Panc1 (cell line): ENCODE measurements around the gene CATSPERB. TPM values are rescaled to one million over a fixed set of nuclear protein-coding genes. Genes with fewer than 3 reads are reported as not detected.
"Not testable (repeated sequence)": the region's sequence is repeated elsewhere in the genome, so short reads cannot be mapped to it uniquely, and the experiment has no call there.

ENCODE experiments used
- ATAC-seq: fragments of 200-7000 bp; cut with Tn5 transposase; 2 replicates; pipeline ENCODE4 v1.9.1; 2020; ENCODE audit warnings: mild to moderate bottlenecking, moderate library complexity
- BruUV-seq: library from RNA; stranded (reverse); fragments of 400-500 nt; replicated peaks from 2 replicates; lab custom pipeline; 2021; lab: Mats Ljungman, UMichigan
- CTCF ChIA-PET: fragments of 300-600 bp; sonication (Branson Sonifier 250); formaldehyde crosslinking; loops from one replicate; lab custom pipeline; 2022; ENCODE audit warnings: antibody characterized with exemption; lab: Charles Lee
- POLR2A ChIA-PET: fragments of 300-600 bp; sonication (Branson Sonifier 250); formaldehyde crosslinking; loops from one replicate; lab custom pipeline; 2022; ENCODE audit warnings: antibody characterized with exemption; lab: Charles Lee
- DNase-seq: peaks from one replicate; pipeline ENCODE4 v3.0.0-alpha.2; 2010; ENCODE audit warnings: low read depth, low spot score
- H3K27ac ChIP-seq: 2 replicates; pipeline ENCODE4 v1.5.1; 2011; ENCODE audit warnings: mild to moderate bottlenecking, low read length, inconsistent platforms
- H3K27me3 ChIP-seq: fragments of 200-500 bp; sonication (Bioruptor generic); 2 replicates; pipeline ENCODE4 v1.6.0; 2014; ENCODE audit warnings: low read length, inconsistent platforms; ENCODE audit not compliant: control insufficient read depth, insufficient read depth
- H3K36me3 ChIP-seq: fragments of 200-500 bp; sonication (Bioruptor generic); 2 replicates; pipeline ENCODE4 v1.5.1; 2014; ENCODE audit warnings: inconsistent platforms, mild to moderate bottlenecking, low read length, moderate library complexity; ENCODE audit not compliant: control insufficient read depth, insufficient read depth
- H3K4me1 ChIP-seq: 2 replicates; pipeline ENCODE4 v1.5.1; 2011; ENCODE audit warnings: inconsistent platforms, mild to moderate bottlenecking, low read length, moderate library complexity; ENCODE audit not compliant: control insufficient read depth, insufficient read depth
- H3K4me3 ChIP-seq, 2 experiments: 2 replicates each; pipeline ENCODE4 v1.5.1; 2011 to 2012; ENCODE audit warnings: low read depth in 2 of 2, low read length in 2 of 2, mild to moderate bottlenecking in 2 of 2, inconsistent platforms in 1 of 2, moderate library complexity in 1 of 2
- H3K9me3 ChIP-seq: fragments of 200-500 bp; sonication (Bioruptor generic); 2 replicates; pipeline ENCODE4 v1.5.1; 2014; ENCODE audit warnings: low read depth, mild to moderate bottlenecking, inconsistent platforms, low read length, moderate library complexity; ENCODE audit not compliant: control insufficient read depth, insufficient read depth
- POLR2AphosphoS5 ChIP-seq: IDR thresholded peaks from 2 replicates; pipeline ENCODE4 v1.6.1; 2012; ENCODE audit warnings: mild to moderate bottlenecking, low read depth, low read length, moderate library complexity
- SIN3A ChIP-seq: IDR thresholded peaks from 2 replicates; pipeline ENCODE4 v1.6.1; 2012; ENCODE audit warnings: low read depth, mild to moderate bottlenecking, low read length, moderate library complexity, borderline replicate concordance; ENCODE audit not compliant: insufficient read depth
- TCF7L2 ChIP-seq: IDR thresholded peaks from 2 replicates; pipeline ENCODE4 v1.6.1; 2011; ENCODE audit warnings: mild to moderate bottlenecking, low read depth, low read length, inconsistent platforms
- in situ Hi-C: cut with HindIII; loops from 2 replicates; pipeline ENCODE4 v1.10.0; 2016; ENCODE audit warnings: low sequenced_read_pairs, low pct_unique_long_range_greater_than_20kb
- intact Hi-C: fragments of 100-400 bp; cut with micrococcal nuclease; formaldehyde crosslinking; loops from one replicate; pipeline ENCODE4 v1.10.0; 2022; ENCODE audit not compliant: unreplicated experiment
- total RNA-seq: library from RNA; stranded (reverse); gene quantifications from one replicate; pipeline ENCODE4 v1.2.1, GENCODE V29; 2021; ENCODE audit not compliant: unreplicated experiment
- TF ChIP-seq, protein P1 (sequence below), 2 experiments: IDR thresholded peaks; 2 replicates each; pipeline ENCODE4 v1.6.1; 2011 to 2012; ENCODE audit warnings: low read depth in 2 of 2, control low read depth in 1 of 2, low read length in 1 of 2, mild to moderate bottlenecking in 1 of 2, moderate library complexity in 1 of 2; ENCODE audit not compliant: insufficient read depth in 1 of 2
- TF ChIP-seq, protein P2 (sequence below): fragments of 450-650 bp; IDR thresholded peaks from 2 replicates; pipeline ENCODE4 v1.5.1; 2017; ENCODE audit warnings: mild to moderate bottlenecking

The CATSPERB gene
- total RNA-seq, 1 experiment from 2014 or later, result not detected

DNA sequence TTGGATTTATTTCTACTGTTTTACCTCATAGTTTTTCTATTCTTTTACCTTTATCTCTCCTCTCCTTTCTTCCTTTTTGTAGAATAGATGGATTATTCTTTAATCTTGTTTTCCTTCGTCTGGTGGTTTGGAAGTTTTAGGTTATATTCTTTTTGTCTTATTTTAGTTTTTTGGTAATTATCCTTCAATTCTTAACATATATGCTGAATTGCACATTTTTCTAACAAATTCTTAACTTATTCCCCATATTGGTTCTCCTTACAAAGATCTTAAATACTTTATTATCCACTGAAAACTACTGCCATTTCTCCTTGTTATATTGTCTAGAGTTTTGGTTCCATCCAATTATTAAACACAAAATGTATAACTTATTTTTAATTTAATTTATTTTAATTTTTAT lies 42.3 kb downstream of the CATSPERB start:
- TF ChIP-seq, protein P1, sequence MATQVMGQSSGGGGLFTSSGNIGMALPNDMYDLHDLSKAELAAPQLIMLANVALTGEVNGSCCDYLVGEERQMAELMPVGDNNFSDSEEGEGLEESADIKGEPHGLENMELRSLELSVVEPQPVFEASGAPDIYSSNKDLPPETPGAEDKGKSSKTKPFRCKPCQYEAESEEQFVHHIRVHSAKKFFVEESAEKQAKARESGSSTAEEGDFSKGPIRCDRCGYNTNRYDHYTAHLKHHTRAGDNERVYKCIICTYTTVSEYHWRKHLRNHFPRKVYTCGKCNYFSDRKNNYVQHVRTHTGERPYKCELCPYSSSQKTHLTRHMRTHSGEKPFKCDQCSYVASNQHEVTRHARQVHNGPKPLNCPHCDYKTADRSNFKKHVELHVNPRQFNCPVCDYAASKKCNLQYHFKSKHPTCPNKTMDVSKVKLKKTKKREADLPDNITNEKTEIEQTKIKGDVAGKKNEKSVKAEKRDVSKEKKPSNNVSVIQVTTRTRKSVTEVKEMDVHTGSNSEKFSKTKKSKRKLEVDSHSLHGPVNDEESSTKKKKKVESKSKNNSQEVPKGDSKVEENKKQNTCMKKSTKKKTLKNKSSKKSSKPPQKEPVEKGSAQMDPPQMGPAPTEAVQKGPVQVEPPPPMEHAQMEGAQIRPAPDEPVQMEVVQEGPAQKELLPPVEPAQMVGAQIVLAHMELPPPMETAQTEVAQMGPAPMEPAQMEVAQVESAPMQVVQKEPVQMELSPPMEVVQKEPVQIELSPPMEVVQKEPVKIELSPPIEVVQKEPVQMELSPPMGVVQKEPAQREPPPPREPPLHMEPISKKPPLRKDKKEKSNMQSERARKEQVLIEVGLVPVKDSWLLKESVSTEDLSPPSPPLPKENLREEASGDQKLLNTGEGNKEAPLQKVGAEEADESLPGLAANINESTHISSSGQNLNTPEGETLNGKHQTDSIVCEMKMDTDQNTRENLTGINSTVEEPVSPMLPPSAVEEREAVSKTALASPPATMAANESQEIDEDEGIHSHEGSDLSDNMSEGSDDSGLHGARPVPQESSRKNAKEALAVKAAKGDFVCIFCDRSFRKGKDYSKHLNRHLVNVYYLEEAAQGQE (IDR thresholded peaks at IDR 0.05; ENCODE audit: insufficient read depth in 1 of 2, low read depth in 2 of 2, low read length in 1 of 2), result no peak
- TF ChIP-seq POLR2AphosphoS5 (no peak), TCF7L2 (no peak), SIN3A (no peak)
- TF ChIP-seq, protein P2, sequence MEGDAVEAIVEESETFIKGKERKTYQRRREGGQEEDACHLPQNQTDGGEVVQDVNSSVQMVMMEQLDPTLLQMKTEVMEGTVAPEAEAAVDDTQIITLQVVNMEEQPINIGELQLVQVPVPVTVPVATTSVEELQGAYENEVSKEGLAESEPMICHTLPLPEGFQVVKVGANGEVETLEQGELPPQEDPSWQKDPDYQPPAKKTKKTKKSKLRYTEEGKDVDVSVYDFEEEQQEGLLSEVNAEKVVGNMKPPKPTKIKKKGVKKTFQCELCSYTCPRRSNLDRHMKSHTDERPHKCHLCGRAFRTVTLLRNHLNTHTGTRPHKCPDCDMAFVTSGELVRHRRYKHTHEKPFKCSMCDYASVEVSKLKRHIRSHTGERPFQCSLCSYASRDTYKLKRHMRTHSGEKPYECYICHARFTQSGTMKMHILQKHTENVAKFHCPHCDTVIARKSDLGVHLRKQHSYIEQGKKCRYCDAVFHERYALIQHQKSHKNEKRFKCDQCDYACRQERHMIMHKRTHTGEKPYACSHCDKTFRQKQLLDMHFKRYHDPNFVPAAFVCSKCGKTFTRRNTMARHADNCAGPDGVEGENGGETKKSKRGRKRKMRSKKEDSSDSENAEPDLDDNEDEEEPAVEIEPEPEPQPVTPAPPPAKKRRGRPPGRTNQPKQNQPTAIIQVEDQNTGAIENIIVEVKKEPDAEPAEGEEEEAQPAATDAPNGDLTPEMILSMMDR, result no peak
- intact Hi-C loops (no loop called here), in situ Hi-C loops (no loop called here)
- POLR2A ChIA-PET, result no interaction called here
- ATAC-seq, result no peak
- Histone ChIP-seq H3K36me3 (no peaks in the 10 kb centered on the region), H3K4me1 (no peaks in the 10 kb centered on the region), H3K4me3 (no peak overlapping the region), H3K27me3 (no peaks in the 10 kb centered on the region), H3K9me3 (no peaks in the 10 kb centered on the region), H3K27ac (no peak overlapping the region)
- BruUV-seq, result no TSS peak
- no peak for DNase-seq
- CTCF ChIA-PET, result no interaction called here

DNA sequence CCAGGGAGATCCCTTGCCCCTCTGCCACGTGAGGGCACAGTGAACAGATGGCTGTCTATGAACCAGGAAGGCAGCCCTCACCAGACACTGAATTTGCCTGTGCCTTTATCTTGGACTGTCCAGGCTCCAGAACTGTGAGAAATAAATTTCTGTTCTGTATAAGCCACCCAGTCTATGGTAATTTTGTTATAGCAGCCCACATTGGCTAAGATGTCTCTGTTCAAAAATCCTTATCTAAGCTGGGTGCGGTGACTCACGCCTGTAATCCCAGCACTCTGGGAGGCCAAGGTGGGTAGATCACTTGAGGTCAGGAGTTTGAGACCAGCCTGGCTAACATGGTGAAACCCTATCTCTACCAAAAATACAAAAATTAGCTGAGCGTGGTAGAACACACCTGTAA lies 44.5 kb downstream of the CATSPERB start:
- intact Hi-C loops, H3K9me3 ChIP-seq, H3K4me3 ChIP-seq, H3K27ac ChIP-seq, H3K4me1 ChIP-seq, H3K36me3 ChIP-seq, BruUV-seq, H3K27me3 ChIP-seq, POLR2A ChIA-PET, ATAC-seq, in situ Hi-C loops, CTCF ChIA-PET, DNase-seq: not testable (repeated sequence)

DNA sequence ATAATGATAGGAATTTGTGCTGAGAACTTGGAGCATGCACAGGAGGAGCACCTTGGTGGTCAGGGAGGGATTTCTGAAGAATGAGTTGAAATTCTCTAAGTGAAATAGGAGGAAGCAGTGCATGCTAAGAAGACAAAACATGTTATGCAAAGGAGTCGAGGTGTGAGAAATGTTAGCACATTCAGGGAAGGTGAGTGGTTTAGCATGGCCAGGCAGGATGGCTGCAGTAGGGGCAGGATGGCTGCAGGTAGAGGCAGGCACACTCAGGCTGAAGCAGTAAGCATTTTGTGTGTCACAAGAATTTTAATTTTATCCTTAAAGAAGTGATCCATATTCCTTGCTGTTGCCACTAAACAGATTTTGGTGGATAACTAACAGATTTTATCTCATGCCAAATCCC lies 46.3 kb downstream of the CATSPERB start:
- no peak for TF ChIP-seq TCF7L2
- TF ChIP-seq, protein P2, result no peak
- no peak for TF ChIP-seq POLR2AphosphoS5
- TF ChIP-seq, protein P1 (IDR thresholded peaks at IDR 0.05; ENCODE audit: insufficient read depth in 1 of 2, low read depth in 2 of 2, low read length in 1 of 2), result no peak
- TF ChIP-seq SIN3A, result no peak
- intact Hi-C loops, result no loop called here
- Histone ChIP-seq H3K27me3 (no peaks in the 10 kb centered on the region), H3K4me1 (no peaks in the 10 kb centered on the region), H3K9me3 (no peaks in the 10 kb centered on the region), H3K27ac (no peak overlapping the region), H3K36me3 (no peaks in the 10 kb centered on the region), H3K4me3 (no peak overlapping the region)
- POLR2A ChIA-PET, result no interaction called here
- in situ Hi-C loops, result no loop called here
- BruUV-seq, result no TSS peak
- CTCF ChIA-PET, result no interaction called here
- ATAC-seq (no peak), DNase-seq (no peak)
